IMR-90 (cell line): Measurements from ENCODE around the gene DEPDC5. TPM values are rescaled to one million over a fixed set of nuclear protein-coding genes. Genes with fewer than 3 reads are reported as not detected.

Experiments
- ATAC-seq: fragments of 200-7000 bp; cut with Tn5 transposase; 2 replicates; pipeline ENCODE4 v1.9.1; 2020; ENCODE audit warnings: low read depth, mild to moderate bottlenecking, moderate library complexity
- BruUV-seq: library from RNA; stranded (reverse); fragments of 400-500 nt; replicated peaks from 2 replicates; lab custom pipeline; 2021; lab: Mats Ljungman, UMichigan
- CTCF ChIA-PET: fragments of 300-600 bp; formaldehyde crosslinking; extraction: SDS; loops from one replicate; lab custom pipeline; 2021; ENCODE audit warnings: antibody characterized with exemption; lab: Yijun Ruan, JAX
- POLR2A ChIA-PET: fragments of 300-600 bp; sonication (Branson Sonifier 250); formaldehyde crosslinking; loops from one replicate; lab custom pipeline; 2022; ENCODE audit warnings: antibody characterized with exemption; ENCODE audit not compliant: unreplicated experiment; lab: Charles Lee
- DNase-seq: peaks from one replicate; pipeline ENCODE4 v3.0.0; 2013
- H2AFZ ChIP-seq: replicated peaks from 2 replicates; pipeline ENCODE3; 2013; ENCODE audit warnings: low read length, mild to moderate bottlenecking; ENCODE audit not compliant: poor library complexity
- H2AK5ac ChIP-seq: 2 replicates; pipeline ENCODE4 v1.6.1; 2013; ENCODE audit warnings: low read depth, low read length, inconsistent platforms
- H2AK9ac ChIP-seq: replicated peaks from 2 replicates; pipeline ENCODE3; 2013; ENCODE audit warnings: mild to moderate bottlenecking, low read depth, low read length, moderate library complexity; ENCODE audit not compliant: poor library complexity
- H2BK120ac ChIP-seq: 2 replicates; pipeline ENCODE4 v1.6.1; 2013; ENCODE audit warnings: low read depth, low read length, inconsistent platforms
- H2BK15ac ChIP-seq: 3 replicates; pipeline ENCODE4 v1.6.1; 2013; ENCODE audit warnings: low read depth, low read length, inconsistent platforms
- H2BK20ac ChIP-seq: 2 replicates; pipeline ENCODE4 v1.6.1; 2013; ENCODE audit warnings: low read depth, mild to moderate bottlenecking, inconsistent platforms, low read length, moderate library complexity
- H2BK5ac ChIP-seq: 2 replicates; pipeline ENCODE4 v1.6.1; 2013; ENCODE audit warnings: mild to moderate bottlenecking, low read depth, low read length, inconsistent platforms; ENCODE audit not compliant: poor library complexity, severe bottlenecking
- H3K14ac ChIP-seq: replicated peaks from 2 replicates; pipeline ENCODE4 v1.6.1; 2013; ENCODE audit warnings: low read depth, low read length, inconsistent platforms
- H3K18ac ChIP-seq: 2 replicates; pipeline ENCODE4 v1.6.1; 2013; ENCODE audit warnings: low read depth, low read length, control low read depth
- H3K23ac ChIP-seq: 2 replicates; pipeline ENCODE4 v1.6.1; 2013; ENCODE audit warnings: low read depth, low read length, inconsistent platforms
- H3K27ac ChIP-seq: 2 replicates; pipeline ENCODE4 v1.5.1; 2013; ENCODE audit warnings: mild to moderate bottlenecking, control low read depth, low read length; ENCODE audit not compliant: insufficient read depth
- H3K27me3 ChIP-seq: 2 replicates; pipeline ENCODE4 v1.6.1; 2013; ENCODE audit warnings: low read length; ENCODE audit not compliant: control insufficient read depth, insufficient read depth
- H3K36me3 ChIP-seq: 2 replicates; pipeline ENCODE4 v1.6.1; 2013; ENCODE audit warnings: low read length, mixed read lengths; ENCODE audit not compliant: control insufficient read depth, insufficient read depth
- H3K4ac ChIP-seq: 2 replicates; pipeline ENCODE4 v1.6.1; 2013; ENCODE audit warnings: low read depth, low read length, inconsistent platforms
- H3K4me1 ChIP-seq: 2 replicates; pipeline ENCODE4 v1.6.1; 2013; ENCODE audit warnings: low read length, mixed read lengths; ENCODE audit not compliant: control insufficient read depth, insufficient read depth
- H3K4me2 ChIP-seq: 2 replicates; pipeline ENCODE4 v1.6.1; 2013; ENCODE audit warnings: low read depth, mild to moderate bottlenecking, control low read depth, low read length, moderate library complexity
- H3K4me3 ChIP-seq: 2 replicates; pipeline ENCODE4 v1.5.1; 2013; ENCODE audit warnings: low read depth, mild to moderate bottlenecking, control low read depth, low read length, moderate library complexity; ENCODE audit not compliant: insufficient read depth
- H3K56ac ChIP-seq: 2 replicates; pipeline ENCODE4 v1.6.1; 2013; ENCODE audit warnings: low read length, inconsistent platforms; ENCODE audit not compliant: insufficient read depth; ENCODE audit errors: extremely low read depth
- H3K79me1 ChIP-seq, 2 experiments: 2 replicates each; pipeline ENCODE4 v1.6.1; 2013; ENCODE audit warnings: low read length in 2 of 2, inconsistent platforms in 1 of 2, low read depth in 1 of 2
- H3K9ac ChIP-seq: 2 replicates; pipeline ENCODE4 v1.6.1; 2013; ENCODE audit warnings: low read depth, low read length, control low read depth
- H3K9me1 ChIP-seq: 2 replicates; pipeline ENCODE4 v1.6.1; 2013; ENCODE audit warnings: low read length, inconsistent platforms; ENCODE audit not compliant: insufficient read depth
- H3K9me3 ChIP-seq: 2 replicates; pipeline ENCODE4 v1.6.1; 2013; ENCODE audit warnings: low read length; ENCODE audit not compliant: control insufficient read depth, insufficient read depth
- H4K20me1 ChIP-seq: 2 replicates; pipeline ENCODE4 v1.6.1; 2013; ENCODE audit warnings: low read length, inconsistent platforms; ENCODE audit not compliant: insufficient read depth
- H4K5ac ChIP-seq: 2 replicates; pipeline ENCODE4 v1.6.1; 2013; ENCODE audit warnings: mild to moderate bottlenecking, low read depth, low read length, control low read depth
- H4K8ac ChIP-seq, 2 experiments: 2 replicates each; pipeline ENCODE4 v1.6.1; 2013; ENCODE audit warnings: low read depth in 2 of 2, low read length in 2 of 2, control low read depth in 1 of 2, inconsistent platforms in 1 of 2
- H4K91ac ChIP-seq: 2 replicates; pipeline ENCODE4 v1.6.1; 2013; ENCODE audit warnings: low read depth, low read length, inconsistent platforms; ENCODE audit not compliant: insufficient read depth
- BHLHE40 ChIP-seq: fragments of 150-350 bp; IDR thresholded peaks from 2 replicates; pipeline ENCODE4 v1.6.1; 2016; ENCODE audit warnings: mild to moderate bottlenecking, low read depth, low read length
- CEBPB ChIP-seq: IDR thresholded peaks from 2 replicates; pipeline ENCODE4 v1.6.1; 2012; ENCODE audit warnings: low read depth, low read length, improper control_type of control experiment
- CHD1 ChIP-seq: IDR thresholded peaks from 2 replicates; pipeline ENCODE4 v1.6.1; 2012; ENCODE audit warnings: low read depth, low read length, improper control_type of control experiment
- FOS ChIP-seq: fragments of 150-350 bp; IDR thresholded peaks from 2 replicates; pipeline ENCODE4 v1.6.1; 2016; ENCODE audit warnings: low read depth, low read length
- MAFK ChIP-seq: IDR thresholded peaks from 2 replicates; pipeline ENCODE4 v1.6.1; 2012; ENCODE audit warnings: low read depth, low read length, improper control_type of control experiment
- MAZ ChIP-seq: IDR thresholded peaks from 2 replicates; pipeline ENCODE4 v1.6.1; 2012; ENCODE audit warnings: low read depth, mild to moderate bottlenecking, low read length, improper control_type of control experiment, moderate library complexity, borderline replicate concordance
- MXI1 ChIP-seq: IDR thresholded peaks from 2 replicates; pipeline ENCODE4 v1.6.1; 2012; ENCODE audit warnings: low read depth, mild to moderate bottlenecking, low read length, moderate library complexity, borderline replicate concordance
- NFE2L2 ChIP-seq: fragments of 150-350 bp; IDR thresholded peaks from 2 replicates; pipeline ENCODE4 v1.6.1; 2016; ENCODE audit warnings: low read depth, mild to moderate bottlenecking, low read length
- POLR2A ChIP-seq: IDR thresholded peaks from 2 replicates; pipeline ENCODE4 v1.6.1; 2012; ENCODE audit warnings: mild to moderate bottlenecking, low read depth, low read length
- RAD21 ChIP-seq: IDR thresholded peaks from 2 replicates; pipeline ENCODE4 v1.6.1; 2012; ENCODE audit warnings: low read length, improper control_type of control experiment
- RCOR1 ChIP-seq: IDR thresholded peaks from 2 replicates; pipeline ENCODE4 v1.6.1; 2012; ENCODE audit warnings: mild to moderate bottlenecking, low read length, improper control_type of control experiment; ENCODE audit not compliant: insufficient replicate concordance
- RFX5 ChIP-seq: IDR thresholded peaks from 2 replicates; pipeline ENCODE4 v1.8.0; 2012; ENCODE audit warnings: low read depth, mild to moderate bottlenecking, low read length, moderate library complexity
- SMC3 ChIP-seq: fragments of 150-350 bp; IDR thresholded peaks from 2 replicates; pipeline ENCODE4 v1.6.1; 2016; ENCODE audit warnings: low read depth, mild to moderate bottlenecking, antibody characterized with exemption, low read length, moderate library complexity
- WGBS, 2 experiments: methylation state at CpG; one replicate each; pipeline versions ENCODE4 v1.1.5 to v1.1.7; 2013; ENCODE audit warnings: missing lambda C conversion rate in 2 of 2; ENCODE audit not compliant: insufficient read length in 1 of 2; ENCODE audit errors: extremely low coverage in 2 of 2; 5-methylcytosine and 5-hydroxymethylcytosine counted together
- dilution Hi-C: fragments of 300-500 bp; cut with HindIII; formaldehyde crosslinking; loops from one replicate; pipeline ENCODE4 v1.14.3; 2018; ENCODE audit warnings: low sequenced_read_pairs; ENCODE audit not compliant: unreplicated experiment
- in situ Hi-C: fragments of 300-500 bp; cut with MboI; formaldehyde crosslinking; loops from 3 replicates; pipeline ENCODE4 v1.14.3; 2019; ENCODE audit warnings: low sequenced_read_pairs, inconsistent platforms, mixed read lengths
- intact Hi-C: fragments of 100-400 bp; cut with micrococcal nuclease; formaldehyde crosslinking; loops from 2 replicates; pipeline ENCODE4 v1.10.0; 2022
- polyA plus RNA-seq, 3 experiments: library from polyadenylated mRNA; depleted of rRNA; stranded (reverse); fragments of >200 nt; gene quantifications; 2 replicates each; pipeline ENCODE4 v1.2.3, GENCODE V29; 2012; ENCODE audit warnings: low replicate concordance in 1 of 3
- total RNA-seq: library from RNA; depleted of rRNA; stranded (reverse); fragments of >200 nt; gene quantifications from 2 replicates; pipeline ENCODE4 v1.2.3, GENCODE V29; 2012
- TF ChIP-seq, protein P1 (sequence below): fragments of 150-350 bp; IDR thresholded peaks from 2 replicates; pipeline ENCODE4 v1.6.1; 2016; ENCODE audit warnings: low read depth, mild to moderate bottlenecking, low read length, moderate library complexity, borderline replicate concordance
- TF ChIP-seq, protein P2 (sequence below): conservative IDR thresholded peaks from 2 replicates; pipeline ENCODE4 v1.5.1; 2012; ENCODE audit warnings: mild to moderate bottlenecking, low read depth, low read length, improper control_type of control experiment
- TF ChIP-seq, protein P3 (sequence below): fragments of 150-350 bp; IDR thresholded peaks from 2 replicates; pipeline ENCODE4 v1.6.1; 2017; ENCODE audit warnings: mild to moderate bottlenecking, antibody characterized with exemption, low read length, low read depth

DEPDC5 gene
- total and polyA plus RNA-seq, 2 of the 4 experiments (the other 2 are of a cell fraction): 6.6 to 12.9 TPM

DNA sequence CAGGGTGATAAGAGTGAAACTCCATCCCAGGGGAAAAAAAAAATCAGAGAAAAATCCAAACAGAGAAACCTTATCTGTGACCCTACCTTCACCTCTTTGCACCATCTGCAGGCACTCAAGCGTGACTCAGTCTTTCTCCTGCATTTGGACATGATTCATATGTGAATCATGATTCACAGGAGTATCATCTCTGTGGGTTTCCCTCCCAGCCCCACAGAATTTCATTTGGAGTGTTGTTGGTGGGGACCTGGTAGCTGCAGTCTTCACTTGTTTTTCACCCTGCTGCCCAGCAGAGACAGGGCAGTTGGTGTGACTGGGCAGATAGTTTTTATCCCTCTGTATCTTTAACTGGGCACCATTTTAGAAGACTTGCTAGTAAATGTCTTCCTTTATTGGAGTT is 75.7 kb downstream of the DEPDC5 start:
- dilution Hi-C loops: no loop called here
- no peaks in the 10 kb centered on the region for H3K9me3 ChIP-seq
- H2AK9ac ChIP-seq: no peak overlapping the region
- intact Hi-C loops: loop anchor here (5.0 kb wide), 1 partner anchor 123 kb away; no protein-coding TSS in a partner anchor
- H3K4me1 ChIP-seq: peaks cover 8% of the 10 kb centered on the region
- H2AK5ac ChIP-seq: no peak overlapping the region
- peaks cover 9% of the 10 kb centered on the region; the same call in 1 of the 2 replicates for H3K9me1 ChIP-seq
- H3K4me3 ChIP-seq: no peak overlapping the region
- H3K18ac ChIP-seq: no peak overlapping the region
- ATAC-seq (peak; percentile 95), DNase-seq (peak; percentile 97)
- H3K27ac ChIP-seq: peak overlapping the region; percentile 39; the same call in 1 of the 2 replicates
- H2AFZ ChIP-seq: no peak overlapping the region
- H4K20me1 ChIP-seq: peaks cover 11% of the 10 kb centered on the region; the same call in 1 of the 2 replicates
- no peak overlapping the region for H3K14ac ChIP-seq
- BruUV-seq: no TSS peak
- ChIA-PET POLR2A (no interaction called here), CTCF (interaction anchor here (0.6 kb wide), 1 partner anchor 17 kb away, joined by 3 read pairs; no protein-coding TSS in a partner anchor)
- peak overlapping the region; percentile 47 for H2BK5ac ChIP-seq
- peak overlapping the region; percentile 26; the same call in 1 of the 2 replicates for H3K4ac ChIP-seq
- H3K9ac ChIP-seq: no peak overlapping the region
- H4K5ac ChIP-seq: no peak overlapping the region
- no CpG with 5 or more reads among the region's 1 CpG for WGBS, 2 experiments
- TF ChIP-seq MAFK (peak; percentile 24; the same call in 1 of the 2 replicates), MXI1 (no peak), MAZ (peak; percentile 80), FOS (peak; percentile 99), POLR2A (no peak), RAD21 (peak; percentile 35), NFE2L2 (peak; percentile 62), SMC3 (no peak), CEBPB (0 out of 2 replicates have a peak, but pooled peaks have one; percentile 43), CHD1 (peak; percentile 82), RCOR1 (peak; percentile 90), RFX5 (no peak), BHLHE40 (peak; percentile 83)
- TF ChIP-seq, protein P1, sequence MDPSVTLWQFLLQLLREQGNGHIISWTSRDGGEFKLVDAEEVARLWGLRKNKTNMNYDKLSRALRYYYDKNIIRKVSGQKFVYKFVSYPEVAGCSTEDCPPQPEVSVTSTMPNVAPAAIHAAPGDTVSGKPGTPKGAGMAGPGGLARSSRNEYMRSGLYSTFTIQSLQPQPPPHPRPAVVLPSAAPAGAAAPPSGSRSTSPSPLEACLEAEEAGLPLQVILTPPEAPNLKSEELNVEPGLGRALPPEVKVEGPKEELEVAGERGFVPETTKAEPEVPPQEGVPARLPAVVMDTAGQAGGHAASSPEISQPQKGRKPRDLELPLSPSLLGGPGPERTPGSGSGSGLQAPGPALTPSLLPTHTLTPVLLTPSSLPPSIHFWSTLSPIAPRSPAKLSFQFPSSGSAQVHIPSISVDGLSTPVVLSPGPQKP: no peak
- TF ChIP-seq, protein P2, sequence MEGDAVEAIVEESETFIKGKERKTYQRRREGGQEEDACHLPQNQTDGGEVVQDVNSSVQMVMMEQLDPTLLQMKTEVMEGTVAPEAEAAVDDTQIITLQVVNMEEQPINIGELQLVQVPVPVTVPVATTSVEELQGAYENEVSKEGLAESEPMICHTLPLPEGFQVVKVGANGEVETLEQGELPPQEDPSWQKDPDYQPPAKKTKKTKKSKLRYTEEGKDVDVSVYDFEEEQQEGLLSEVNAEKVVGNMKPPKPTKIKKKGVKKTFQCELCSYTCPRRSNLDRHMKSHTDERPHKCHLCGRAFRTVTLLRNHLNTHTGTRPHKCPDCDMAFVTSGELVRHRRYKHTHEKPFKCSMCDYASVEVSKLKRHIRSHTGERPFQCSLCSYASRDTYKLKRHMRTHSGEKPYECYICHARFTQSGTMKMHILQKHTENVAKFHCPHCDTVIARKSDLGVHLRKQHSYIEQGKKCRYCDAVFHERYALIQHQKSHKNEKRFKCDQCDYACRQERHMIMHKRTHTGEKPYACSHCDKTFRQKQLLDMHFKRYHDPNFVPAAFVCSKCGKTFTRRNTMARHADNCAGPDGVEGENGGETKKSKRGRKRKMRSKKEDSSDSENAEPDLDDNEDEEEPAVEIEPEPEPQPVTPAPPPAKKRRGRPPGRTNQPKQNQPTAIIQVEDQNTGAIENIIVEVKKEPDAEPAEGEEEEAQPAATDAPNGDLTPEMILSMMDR: 0 out of 2 replicates have a peak, but pooled peaks have one; percentile 8
- TF ChIP-seq, protein P3, sequence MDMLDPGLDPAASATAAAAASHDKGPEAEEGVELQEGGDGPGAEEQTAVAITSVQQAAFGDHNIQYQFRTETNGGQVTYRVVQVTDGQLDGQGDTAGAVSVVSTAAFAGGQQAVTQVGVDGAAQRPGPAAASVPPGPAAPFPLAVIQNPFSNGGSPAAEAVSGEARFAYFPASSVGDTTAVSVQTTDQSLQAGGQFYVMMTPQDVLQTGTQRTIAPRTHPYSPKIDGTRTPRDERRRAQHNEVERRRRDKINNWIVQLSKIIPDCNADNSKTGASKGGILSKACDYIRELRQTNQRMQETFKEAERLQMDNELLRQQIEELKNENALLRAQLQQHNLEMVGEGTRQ: no peak
- peaks cover 20% of the 10 kb centered on the region for H3K36me3 ChIP-seq
- H3K27me3 ChIP-seq: no peaks in the 10 kb centered on the region; the same call in 1 of the 2 replicates
- H2BK120ac ChIP-seq: 0 out of 2 replicates have a peak overlapping the region, but pooled peaks have one; percentile 9
- H3K56ac ChIP-seq: no peak overlapping the region
- in situ Hi-C loops: no loop called here
- H3K4me2 ChIP-seq: peak overlapping the region; percentile 8
- no peak overlapping the region for H2BK20ac ChIP-seq
- no peak overlapping the region for H2BK15ac ChIP-seq
- no peaks in the 10 kb centered on the region for H3K79me1 ChIP-seq
- no peak overlapping the region for H3K23ac ChIP-seq
- H4K91ac ChIP-seq: no peak overlapping the region
- H4K8ac ChIP-seq: peak overlapping the region in 1 of 2 experiments; percentile 59; a peak in 1 of 4 replicates
